Heart right ventricle (tissue), 16 donors: Measurements from ENCODE around the gene GNAI1. TPM values are rescaled to one million over a fixed set of nuclear protein-coding genes. Genes with fewer than 3 reads are reported as not detected.

ENCODE experiments used
- ATAC-seq, 8 donors: fragments of 200-7000 bp; cut with Tn5 transposase; one replicate each; pipeline ENCODE4 v1.9.1; 2020; ENCODE audit warnings: mild to moderate bottlenecking in 8 of 8, moderate library complexity in 8 of 8, moderate number of reproducible peaks in 1 of 8
- DNase-seq, 2 donors: peaks; one replicate each; pipeline ENCODE4 v3.0.0-alpha.2; 2020
- H3K27ac ChIP-seq, 10 donors: fragments of 200-600 bp; sonication (generic) in 2 of 10; one replicate each; pipeline versions ENCODE4 v1.5.0 to v1.8.0; 2020 to 2022; ENCODE audit warnings: mild to moderate bottlenecking in 3 of 10
- H3K27me3 ChIP-seq, 7 donors: fragments of 200-600 bp; one replicate each; pipeline ENCODE4 v1.8.0; 2021 to 2022; ENCODE audit warnings: mild to moderate bottlenecking in 2 of 7
- H3K36me3 ChIP-seq, 9 donors: fragments of 200-600 bp; sonication (generic) in 1 of 9; one replicate each; pipeline versions ENCODE4 v1.5.0 to v1.8.0; 2020 to 2022; ENCODE audit warnings: mild to moderate bottlenecking in 2 of 9
- H3K4me1 ChIP-seq, 9 donors: fragments of 200-600 bp; sonication (generic) in 1 of 9; one replicate each; pipeline versions ENCODE4 v1.5.0 to v1.8.0; 2020 to 2022; ENCODE audit warnings: mild to moderate bottlenecking in 4 of 9
- H3K4me3 ChIP-seq, 10 donors: fragments of 200-600 bp; sonication (generic) in 2 of 10; one replicate each; pipeline versions ENCODE4 v1.5.0 to v1.8.0; 2020 to 2022; ENCODE audit warnings: mild to moderate bottlenecking in 7 of 10, moderate library complexity in 2 of 10
- H3K9me3 ChIP-seq, 11 donors: fragments of 200-600 bp in 10 of 11; sonication (generic) in 2 of 11; one replicate each; pipeline versions ENCODE4 v1.5.0 to v1.8.0; 2013 to 2022; ENCODE audit warnings: mild to moderate bottlenecking in 2 of 11, control low read depth in 1 of 11, moderate library complexity in 1 of 11
- CTCF ChIP-seq, 9 donors: fragments of 200-600 bp; sonication (generic) in 2 of 9; IDR thresholded peaks; one replicate each; pipeline versions ENCODE4 v1.5.0 to v1.8.0; 2021 to 2022; ENCODE audit warnings: antibody characterized with exemption in 9 of 9, mild to moderate bottlenecking in 5 of 9, moderate library complexity in 1 of 9
- WGBS, 2 donors: extraction: QIAGEN DNeasy Blood & Tissue Kit; methylation state at CpG; one replicate each; pipeline ENCODE4 v1.1.7; 2013; ENCODE audit warnings: inconsistent platforms in 1 of 2; 5-methylcytosine and 5-hydroxymethylcytosine counted together
- intact Hi-C, 10 donors: fragments of 100-400 bp; cut with DNase I; formaldehyde crosslinking; loops; one replicate each; pipeline versions ENCODE4 v1.11.1 to v1.14.2; 2022
- polyA plus RNA-seq, 2 donors: library from polyadenylated mRNA; stranded (reverse); fragments of 200-250 nt; gene quantifications; one replicate each; pipeline ENCODE4 v1.2.3, GENCODE V29; 2013
- total RNA-seq, 10 donors: library from RNA; stranded (reverse); fragmentation: NEBNext Ultra II Directional in 3 of 10; extraction: Animal tissue kit (Norgen Biotek cat#: 25700) in 3 of 10; gene quantifications; one replicate each; pipeline versions ENCODE4 v1.2.1 to v1.2.4, GENCODE V29; 2021 to 2023
- donor health status: Arrhythmogenic right ventricular cardiomyopathy.
- donor health status: ischemic (EF 13 %, LVEDD 7.1; RV severe dilation, severe dysfunction).
- donor health status: healthy with polysubstance abuse.
- donor health status: DM: no; HTN: yes; CAD: no.
- donor health status: DM: no; HTN: no; CAD: no.
- donor health status: ischemic (EF 25% LVEDD 6.9; RV normal size, moderate dysfunction).
- donor health status: ischemic (EF 25% LVEDD 5.7; RV mildly dilated, moderate dysfunction).
- donor health status: healthy.
- donor health status: DM: yes; HTN: yes; CAD: no.
- donor health status: Ischemic cardiomyopathy.
- donor health status: ischemic (EF 35%, LVEDD 5.7; RV mildly dilated, moderate dysfunction).
- donor health status: nonischemic (EF 11% LVEDD 7.7; RV severe dilation, severe dysfunction).
- donor health status: DM: yes; HTN: yes; CAD: no.
- donor health status: PGD.
- donor health status: ischemic (EF 29% LVEDD 5.4; RV normal size, mild dysfunction).
- donor health status: nonischemic (EF 23%, LVEDD 6.1; RV moderate dilation, normal function).

Gene GNAI1
- total and polyA plus RNA-seq, 12 donors: 5.5 to 19.9 (median 12.5) TPM

GRCh38 chr7:80253653-80254052 lies 119.0 kb downstream of the GNAI1 start:
- no peaks in the 10 kb centered on the region for H3K27me3 ChIP-seq
- WGBS, 2 donors: 94 to 96% methylated on average over 2 of the region's 2 CpGs

DNA sequence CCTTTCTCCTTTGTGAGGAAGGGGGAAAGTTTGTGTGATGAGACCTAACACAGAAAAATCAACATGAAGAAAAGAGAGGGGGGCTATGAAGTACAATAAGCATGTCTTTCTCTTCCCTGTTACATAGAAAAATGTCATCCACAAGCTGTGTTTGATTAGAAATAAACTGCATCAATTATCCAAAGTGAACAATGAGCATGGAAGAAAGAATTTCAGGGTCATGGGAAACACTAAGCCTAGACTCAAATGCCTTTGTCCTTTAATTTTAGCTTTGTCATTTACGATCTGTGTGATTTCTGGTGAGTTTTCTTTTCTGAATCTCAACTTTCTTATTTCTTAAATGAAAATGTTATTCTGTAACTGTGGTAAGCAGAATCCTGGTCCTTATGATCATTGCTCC lies 121.0 kb downstream of the GNAI1 start:
- intact Hi-C loops: no loop called here
- Histone ChIP-seq H3K4me3 (no peak overlapping the region), H3K36me3 (no peaks in the 10 kb centered on the region), H3K4me1 (no peaks in the 10 kb centered on the region), H3K27ac (no peak overlapping the region), H3K27me3 (no peaks in the 10 kb centered on the region), H3K9me3 (no peaks in the 10 kb centered on the region)
- ATAC-seq (no peak), DNase-seq (no peak)
- WGBS, 2 donors: 83 to 84% methylated on average over 1 of the region's 1 CpG
- TF ChIP-seq CTCF (IDR thresholded peaks at IDR 0.05): no peak

More at GRCh38 chr7:80253653-80254052, 119.0 kb downstream of the GNAI1 start:
- H3K36me3 ChIP-seq: no peaks in the 10 kb centered on the region
- H3K9me3 ChIP-seq: no peaks in the 10 kb centered on the region
- ATAC-seq: no peak
- H3K27ac ChIP-seq: no peak overlapping the region
- H3K4me3 ChIP-seq: no peak overlapping the region
- intact Hi-C loops: no loop called here
- DNase-seq: no peak
- no peaks in the 10 kb centered on the region for H3K4me1 ChIP-seq
- no peak for TF ChIP-seq CTCF (IDR thresholded peaks at IDR 0.05)

DNA sequence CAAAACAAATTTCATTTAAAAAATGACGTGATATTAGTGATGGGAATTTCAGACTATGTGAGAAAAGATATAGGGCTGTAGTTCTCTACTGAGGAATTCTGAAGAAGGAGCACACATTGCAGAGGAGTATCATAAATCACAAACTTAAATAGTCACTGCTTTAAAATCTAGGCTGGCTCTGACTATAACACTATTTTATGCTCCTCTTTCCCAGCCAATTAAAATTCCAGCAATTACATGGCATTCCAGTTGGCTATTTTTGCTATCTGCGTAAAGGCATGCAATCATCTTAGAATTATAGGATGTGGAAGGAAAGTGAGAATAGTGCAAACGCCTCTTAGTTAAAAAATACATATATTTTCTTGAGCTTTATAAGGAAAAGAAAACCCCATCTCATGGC lies 123.1 kb downstream of the GNAI1 start:
- H3K36me3 ChIP-seq: no peaks in the 10 kb centered on the region
- intact Hi-C loops: no loop called here
- H3K27me3 ChIP-seq: no peaks in the 10 kb centered on the region
- ATAC-seq (no peak), DNase-seq (no peak)
- no peaks in the 10 kb centered on the region for H3K4me1 ChIP-seq
- TF ChIP-seq CTCF (IDR thresholded peaks at IDR 0.05): no peak
- no peak overlapping the region for H3K4me3 ChIP-seq
- H3K9me3 ChIP-seq: no peaks in the 10 kb centered on the region
- 65 to 76% methylated on average over 3 of the region's 3 CpGs for WGBS, 2 donors
- no peak overlapping the region for H3K27ac ChIP-seq

DNA sequence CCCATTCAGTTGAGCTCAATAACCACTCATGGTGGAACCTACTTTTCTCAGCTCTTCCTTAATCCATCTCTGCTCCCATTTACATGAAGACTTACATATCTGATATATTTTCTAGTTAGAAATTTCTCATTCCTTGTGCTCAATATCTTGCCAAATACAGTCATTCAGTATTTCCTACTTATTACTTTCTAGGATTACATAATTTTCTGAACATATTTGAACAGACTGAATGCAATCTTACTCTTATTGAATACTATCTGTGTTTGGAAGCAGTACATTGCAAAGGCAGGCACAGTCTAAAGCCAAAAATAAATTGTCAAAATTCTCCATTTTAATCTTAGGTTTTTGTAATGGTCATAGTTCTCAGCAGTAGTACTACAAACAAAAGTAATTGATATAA lies 126.0 kb downstream of the GNAI1 start:
- ATAC-seq: no peak
- no peak for DNase-seq

More for the DNA sequence above, 126.0 kb downstream of the GNAI1 start:
- no peaks in the 10 kb centered on the region for H3K27me3 ChIP-seq
- H3K4me3 ChIP-seq: no peak overlapping the region
- intact Hi-C loops: loop anchor here in 1 of 10 donors (10.0 kb wide), 1 partner anchor 56 kb away; no protein-coding TSS in a partner anchor
- no peak for TF ChIP-seq CTCF (IDR thresholded peaks at IDR 0.05)
- H3K9me3 ChIP-seq: no peaks in the 10 kb centered on the region
- no peaks in the 10 kb centered on the region for H3K36me3 ChIP-seq
- H3K4me1 ChIP-seq: no peaks in the 10 kb centered on the region
- no peak overlapping the region for H3K27ac ChIP-seq
